ENCODE measurements around the gene SORCS2. TPM values are rescaled to one million over a fixed set of nuclear protein-coding genes. Genes with fewer than 3 reads are reported as not detected.

The SORCS2 gene
- 0.52 and 6.8 TPM in 2 replicates for total RNA-seq

DNA sequence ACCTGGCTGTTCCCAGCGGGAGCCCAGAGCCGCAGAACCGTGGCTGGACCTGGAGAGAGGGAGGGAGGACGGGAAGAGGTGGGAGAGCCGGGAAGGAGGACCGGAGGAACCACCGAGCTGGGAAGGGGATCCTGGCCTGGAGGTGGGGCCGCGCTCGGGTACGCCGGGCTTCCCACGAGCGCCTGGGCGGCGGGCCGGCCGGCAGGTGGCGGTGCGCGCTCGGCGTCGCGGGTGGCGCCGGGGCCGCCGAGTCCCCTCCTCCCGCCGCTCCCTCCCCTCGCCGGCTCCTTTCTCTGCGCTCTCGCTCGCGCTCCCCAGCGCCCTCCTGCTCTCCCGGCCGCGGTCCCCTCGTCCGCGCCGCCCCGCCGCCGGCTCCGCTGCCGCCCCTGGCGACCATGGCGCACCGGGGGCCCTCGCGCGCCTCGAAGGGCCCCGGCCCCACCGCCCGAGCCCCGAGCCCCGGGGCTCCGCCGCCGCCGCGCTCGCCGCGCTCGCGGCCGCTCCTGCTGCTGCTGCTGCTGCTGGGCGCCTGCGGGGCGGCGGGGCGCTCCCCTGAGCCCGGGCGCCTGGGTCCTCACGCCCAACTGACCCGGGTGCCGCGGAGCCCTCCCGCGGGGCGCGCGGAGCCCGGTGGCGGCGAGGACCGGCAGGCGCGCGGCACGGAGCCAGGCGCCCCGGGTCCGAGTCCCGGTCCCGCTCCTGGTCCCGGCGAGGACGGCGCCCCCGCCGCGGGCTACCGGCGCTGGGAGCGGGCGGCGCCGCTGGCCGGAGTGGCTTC is at the start of gene SORCS2:
TSS of gene SORCS2 (plus strand) at position 287 of the 778 bp plus-strand sequence.

DNA sequence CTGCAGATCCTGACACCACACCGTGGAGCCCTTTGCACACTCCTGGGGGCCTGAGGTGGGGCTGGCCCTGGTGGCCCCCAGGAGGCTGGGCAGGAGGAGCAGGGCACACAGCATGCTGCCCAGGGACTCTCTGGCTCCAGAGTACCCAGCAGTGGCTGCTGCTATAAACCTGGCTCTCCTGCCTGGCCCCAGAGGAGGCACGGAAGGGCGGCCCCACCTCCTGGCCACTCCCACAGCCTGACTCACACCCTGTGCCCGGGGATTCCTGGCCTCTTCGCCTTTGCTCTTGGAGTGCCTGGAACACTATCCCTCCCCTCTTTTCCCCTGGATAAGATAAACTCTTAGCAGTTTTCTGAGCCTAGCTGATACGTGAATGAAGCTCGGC is 242.4 kb downstream of the SORCS2 start, which contains the start of gene PSAPL1:
TSS of gene PSAPL1 (minus strand) at position 165 of the 385 bp plus-strand sequence. CDS start at position 114, 51 bp downstream.

Other genes with a start within 250 kb of the SORCS2 start
- gene TADA2B, start 149.2 kb upstream of the SORCS2 start, total RNA-seq, result 8.1 and 13.5 TPM in 2 replicates
- gene GRPEL1, start 124.5 kb upstream of the SORCS2 start, total RNA-seq, result 29.3 and 39.8 TPM in 2 replicates
- gene PSAPL1, start 242.4 kb downstream of the SORCS2 start, total RNA-seq, result under 0.01 TPM in 1 of 2 replicates, not detected in the other